GM18502 (cell line): Measurements from ENCODE around the gene UTF1.

Source experiments
- ATAC-seq: cut with Tn5 transposase; IDR thresholded peaks from one replicate; pipeline ENCODE4 v1.9.1; 2021; ENCODE audit warnings: mild to moderate bottlenecking; ENCODE audit not compliant: unreplicated experiment, poor library complexity

Gene UTF1

DNA sequence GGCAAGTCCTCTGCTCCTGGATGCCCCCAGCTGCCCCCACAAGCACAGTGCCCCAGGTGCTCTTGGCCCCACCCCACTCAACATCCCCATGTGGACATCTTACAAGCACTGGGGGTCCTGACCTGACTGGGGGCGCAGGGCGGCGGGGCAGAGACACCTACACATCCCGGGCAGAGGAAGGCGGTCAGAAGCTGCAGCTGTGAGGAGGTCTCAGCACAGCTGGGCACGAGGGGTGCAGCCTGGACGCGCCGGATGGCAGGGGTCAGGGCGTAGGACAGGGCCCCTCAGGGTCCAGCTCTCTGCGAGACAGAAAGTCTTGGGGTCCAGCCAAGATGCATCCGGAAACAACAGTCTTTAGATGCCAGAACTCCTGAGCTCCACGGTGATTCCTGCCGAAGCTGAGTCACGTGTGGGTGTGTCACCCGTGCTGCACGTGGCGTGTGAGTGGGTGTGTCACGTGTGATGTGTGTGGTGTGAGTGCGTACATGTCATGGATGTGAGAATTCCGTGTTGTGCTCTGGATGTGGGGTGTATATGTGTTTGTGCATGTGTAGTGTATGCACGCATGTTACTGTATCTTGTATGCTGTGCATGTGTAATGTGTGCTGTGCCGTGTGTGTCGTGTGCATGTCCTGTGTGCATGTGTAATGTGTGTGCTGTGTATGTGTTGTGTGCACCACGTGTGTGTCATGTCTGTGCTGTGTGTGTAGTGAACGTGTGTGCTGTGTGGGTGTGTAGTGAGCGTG is 12.8 kb downstream of the UTF1 start:
- ATAC-seq = no peak

DNA sequence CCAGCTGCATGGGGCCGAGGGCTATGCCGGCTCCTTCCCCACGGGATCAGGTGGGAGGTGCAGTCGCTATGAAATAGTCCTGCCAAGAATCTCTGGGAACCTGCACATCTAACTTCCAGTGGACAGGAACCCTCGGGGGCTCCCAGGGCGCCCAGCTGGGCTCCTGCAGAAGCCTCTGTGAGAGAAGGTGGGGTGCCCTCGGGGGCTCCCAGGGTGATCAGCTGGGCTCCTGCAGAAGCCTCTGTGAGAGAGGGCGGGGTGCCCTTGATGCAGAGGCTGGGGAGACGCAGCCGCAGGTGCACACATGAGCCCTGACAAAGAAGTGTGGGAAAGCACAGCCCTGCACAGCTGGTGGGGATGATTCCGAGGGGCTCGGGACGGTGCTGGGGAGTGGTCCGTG is 13.6 kb downstream of the UTF1 start:
- no peak for ATAC-seq

DNA sequence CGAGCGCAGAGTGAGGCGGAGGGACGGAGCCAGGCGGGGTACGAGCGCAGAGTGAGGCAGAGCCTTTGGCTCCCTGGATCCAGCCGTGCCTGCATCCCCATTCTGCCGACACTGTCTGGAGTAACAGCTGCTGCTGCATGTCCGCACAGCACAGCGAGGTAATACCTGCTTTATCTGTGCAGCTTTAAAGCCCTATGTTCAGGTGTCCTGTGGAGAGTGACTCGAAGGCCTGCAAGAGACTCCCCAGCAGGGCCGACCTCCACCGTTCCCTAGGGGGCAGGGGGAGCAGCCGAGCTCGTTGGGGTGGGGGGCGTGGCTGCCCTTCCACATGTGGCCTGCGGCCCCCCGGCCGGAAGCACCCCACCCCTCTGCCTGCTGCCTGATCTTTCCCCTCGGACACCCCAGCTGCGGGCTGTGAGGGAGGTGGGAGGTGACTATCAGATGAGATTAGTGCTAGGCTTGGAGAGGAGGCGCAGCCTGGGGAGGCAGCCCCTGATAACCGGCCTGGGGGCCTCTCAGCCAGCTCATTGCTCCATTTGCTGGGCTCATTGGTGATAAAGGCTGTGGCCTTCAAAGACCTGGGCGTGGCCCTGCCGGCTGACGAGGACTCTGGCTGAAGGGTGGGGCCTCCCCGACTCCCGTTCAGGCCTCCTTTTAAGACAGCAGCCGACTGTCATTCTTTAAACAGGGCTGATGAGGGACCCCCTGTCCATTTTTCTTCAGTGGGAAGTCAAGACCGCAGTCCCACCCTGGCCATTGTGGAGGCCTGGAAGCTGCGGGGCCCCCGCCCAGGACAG is 15.6 kb downstream of the UTF1 start:
- no peak for ATAC-seq

DNA sequence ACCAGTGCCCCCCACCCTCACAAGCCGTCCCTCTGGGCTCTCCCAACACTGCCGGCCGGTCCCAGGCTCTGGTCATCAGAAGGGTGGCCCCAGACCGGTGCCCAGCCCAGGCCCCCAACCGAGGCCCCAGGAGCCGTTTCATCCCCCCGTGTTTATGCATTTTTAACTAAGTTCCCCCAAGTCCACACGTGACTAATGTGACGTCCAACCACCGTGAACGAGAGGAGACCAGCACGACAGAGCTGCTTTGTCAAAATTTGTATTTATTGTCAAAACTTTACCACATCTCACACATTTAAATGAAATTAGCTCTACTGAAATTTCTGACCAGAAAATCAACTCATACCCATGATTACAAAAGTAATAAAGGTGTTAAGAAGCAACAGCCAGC is 16.2 kb downstream of the UTF1 start:
- ATAC-seq = no peak

DNA sequence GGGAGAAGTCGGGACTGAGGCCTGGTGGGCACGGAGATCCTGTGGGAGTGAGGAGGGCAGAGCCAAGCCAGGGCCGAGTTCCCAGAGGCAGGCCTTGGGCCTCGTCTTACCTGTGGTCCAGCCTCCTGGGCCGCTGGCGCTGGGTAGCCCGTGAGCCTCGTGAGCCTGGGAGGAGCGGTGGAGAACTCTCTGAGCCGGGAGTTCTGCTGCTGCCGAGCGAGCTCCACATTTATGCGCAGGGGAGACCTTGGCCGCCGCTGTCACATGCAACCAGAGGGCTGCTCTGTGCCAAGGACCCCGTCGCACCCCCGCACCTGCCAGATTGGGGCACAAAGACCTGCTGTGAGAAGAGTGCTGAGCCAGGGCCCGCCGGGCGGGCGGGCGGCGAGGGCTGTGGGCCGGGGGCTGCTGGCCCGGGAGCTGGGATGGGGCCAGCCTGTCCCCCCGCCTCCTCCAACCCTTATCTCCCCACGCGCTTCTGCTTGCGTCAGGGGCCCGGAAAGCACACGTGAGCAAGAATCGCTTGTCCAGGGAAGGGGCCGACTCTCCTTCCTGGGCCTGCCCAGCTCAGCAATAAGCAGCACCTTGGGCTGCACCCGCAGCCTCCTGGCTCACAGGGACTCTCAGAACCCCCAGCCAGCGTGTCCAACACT is 17.8 kb downstream of the UTF1 start:
- ATAC-seq = no peak

DNA sequence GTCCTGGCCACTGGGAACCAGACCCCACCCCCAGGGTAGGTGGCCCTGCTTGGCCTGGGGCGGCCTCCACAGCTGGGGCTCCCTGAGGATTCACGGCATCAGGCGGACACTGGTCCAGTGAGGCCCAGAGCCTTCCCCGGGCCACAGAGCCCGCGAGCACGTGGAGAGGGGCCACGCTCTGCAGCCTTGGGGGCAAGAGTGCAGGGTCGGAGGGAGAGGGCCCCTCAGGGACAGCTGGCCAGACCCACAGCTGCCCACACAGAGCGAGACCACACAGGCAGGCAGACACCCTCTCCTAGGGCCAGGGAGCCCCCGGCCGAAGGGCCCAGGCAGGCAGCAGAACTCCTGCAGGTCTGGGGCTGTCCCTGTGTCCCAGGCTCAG is 18.3 kb downstream of the UTF1 start:
- ATAC-seq = no peak

DNA sequence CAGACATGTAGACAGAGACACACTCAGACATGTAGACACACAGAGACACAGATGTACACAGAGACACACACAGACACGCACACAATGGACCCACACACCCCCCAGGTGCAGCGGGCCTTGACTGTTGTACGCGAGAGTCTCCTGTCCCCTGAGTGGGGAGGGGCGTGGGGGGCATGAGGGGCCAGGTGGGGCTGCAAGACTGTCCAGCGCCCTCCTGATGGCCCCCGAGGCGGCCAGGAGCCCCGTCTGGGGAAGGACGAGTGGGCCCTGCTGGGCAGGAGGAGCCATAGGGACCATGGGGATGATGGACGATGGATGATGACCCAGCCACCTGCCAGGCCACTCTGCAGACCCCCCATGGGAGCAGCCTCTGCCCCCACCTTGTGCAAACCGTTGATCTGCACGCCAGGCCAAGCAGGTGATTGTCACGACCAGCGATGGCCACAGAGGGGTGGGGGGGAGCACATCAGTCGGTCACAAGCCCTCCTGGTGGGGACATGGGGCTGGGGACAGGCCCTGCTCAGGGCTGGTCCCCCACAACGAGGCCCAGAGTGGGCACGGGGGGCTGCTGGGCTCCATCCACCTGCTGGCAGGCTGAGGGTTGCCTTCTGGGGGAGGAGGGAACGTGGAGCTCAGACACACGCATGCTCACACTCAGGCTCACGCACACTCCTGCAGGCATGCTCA is 19.2 kb downstream of the UTF1 start:
- no peak for ATAC-seq

DNA sequence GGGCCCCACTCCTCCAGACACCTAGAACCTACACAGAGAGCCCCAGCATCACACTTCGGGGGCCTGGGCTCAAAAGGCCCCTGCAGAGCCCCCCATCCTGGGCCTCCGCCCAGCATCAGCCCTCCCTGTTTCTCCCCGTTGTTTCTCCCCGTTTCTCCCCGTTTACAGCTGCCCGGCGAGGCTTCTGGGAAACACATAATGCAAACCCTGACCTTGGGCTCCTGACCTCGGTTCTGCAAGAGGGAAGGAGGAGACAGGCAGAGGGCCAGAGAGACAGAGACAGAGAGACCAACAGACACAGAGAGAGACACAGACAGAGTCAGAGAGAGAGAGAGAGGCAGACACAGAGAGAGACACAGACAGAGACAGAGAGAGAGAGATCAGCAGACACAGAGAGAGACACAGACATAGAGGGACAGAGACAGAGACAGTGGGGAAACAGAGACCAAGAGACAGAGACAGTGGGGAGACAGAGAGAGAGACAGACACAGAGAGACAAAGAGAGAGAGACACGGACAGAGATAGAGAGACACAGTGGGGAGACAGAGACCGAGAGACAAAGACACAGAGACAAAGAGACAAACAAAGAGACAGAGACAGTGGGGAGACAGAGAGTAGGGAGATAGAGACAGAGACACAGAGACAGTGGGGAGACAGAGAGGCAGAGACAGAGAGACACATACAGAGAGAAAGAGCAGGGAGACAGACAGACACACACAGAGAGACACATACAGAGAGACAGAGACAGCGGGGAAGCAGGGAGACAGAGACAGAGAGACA is 20.1 kb downstream of the UTF1 start:
- no peak for ATAC-seq

DNA sequence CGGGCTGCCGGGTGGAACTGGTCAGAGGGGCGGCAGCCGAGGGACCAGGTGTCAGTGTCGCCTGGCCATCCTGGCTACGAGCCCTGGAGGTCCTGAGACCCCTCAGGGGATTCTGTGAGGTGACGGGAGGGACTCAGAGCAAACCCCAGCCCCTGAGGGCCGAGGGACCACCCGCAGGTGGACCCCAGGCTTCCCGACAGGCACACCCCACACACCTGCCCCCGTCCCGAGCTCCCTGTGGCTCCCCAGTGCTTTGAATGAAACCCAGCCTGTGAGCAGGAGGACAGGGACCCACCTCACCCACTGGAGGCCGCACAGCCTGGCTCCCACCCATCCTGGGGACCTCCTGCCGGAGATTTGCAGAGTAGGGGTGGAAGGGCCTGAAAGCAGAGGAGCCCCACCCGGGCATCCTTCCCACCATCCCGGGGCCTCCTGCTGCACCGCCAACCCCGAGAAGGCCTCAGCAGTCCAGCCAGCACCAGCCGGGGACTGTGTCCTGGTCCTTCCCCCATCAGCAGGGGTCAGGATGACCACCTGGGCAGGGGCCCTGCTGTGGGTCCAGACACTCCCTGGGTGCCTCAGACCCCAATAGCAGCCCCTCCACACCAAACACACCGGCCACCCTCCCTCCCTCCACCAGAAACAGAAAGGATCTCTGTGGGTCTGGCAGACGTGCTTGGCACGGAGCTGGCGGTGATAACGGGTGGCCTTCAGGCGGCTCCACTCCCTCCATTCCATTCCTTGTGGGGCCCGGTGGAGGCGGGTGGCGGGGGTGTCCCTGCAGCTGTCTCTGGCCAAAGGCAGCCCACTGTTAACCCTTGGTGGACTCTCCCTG is 21.6 kb downstream of the UTF1 start:
- ATAC-seq = no peak

DNA sequence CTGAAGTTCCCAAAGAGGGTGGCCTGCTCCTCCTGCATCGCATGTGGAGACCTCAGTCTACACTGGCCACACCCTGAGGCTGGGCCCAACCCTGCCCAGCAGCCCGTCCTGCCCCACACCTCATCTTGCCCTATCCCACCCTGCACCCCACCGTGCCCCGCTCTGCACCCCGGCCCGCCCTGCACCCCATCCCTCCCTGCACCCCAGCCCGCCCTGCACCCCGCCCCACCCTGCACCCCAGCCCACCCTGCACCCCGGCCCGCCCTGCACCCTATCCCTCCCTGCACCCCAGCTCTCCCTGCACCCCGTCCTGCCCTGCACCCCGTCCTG is 22.2 kb downstream of the UTF1 start:
- ATAC-seq = no peak

DNA sequence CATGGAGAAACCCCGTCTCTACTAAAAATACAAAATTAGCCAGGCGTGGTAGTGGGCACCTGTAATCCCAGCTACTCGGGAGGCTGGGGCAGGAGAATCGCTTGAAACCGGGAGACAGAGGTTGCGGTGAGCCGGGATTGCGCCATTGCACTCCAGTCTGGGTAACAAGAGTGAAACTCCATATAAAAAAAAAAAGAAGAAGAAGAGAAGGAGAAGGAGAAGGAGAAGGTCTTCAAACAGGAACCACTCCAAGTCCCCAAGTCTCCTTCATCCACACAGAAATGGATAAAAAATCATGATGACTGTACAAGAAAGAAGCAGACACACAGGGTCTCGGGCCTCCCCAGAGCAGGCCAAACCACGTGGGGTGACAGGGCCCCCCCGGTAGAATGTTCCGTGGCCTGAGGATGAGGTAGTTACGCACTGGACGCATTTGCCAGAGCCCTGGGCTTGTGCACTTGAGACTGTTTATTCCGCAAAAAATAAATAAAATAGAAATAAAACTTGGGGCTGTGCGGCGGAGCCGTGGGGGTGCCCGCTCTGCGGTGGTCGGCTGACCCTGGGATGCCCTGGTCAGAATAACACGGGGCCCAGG is 23.4 kb downstream of the UTF1 start:
- ATAC-seq = no peak

DNA sequence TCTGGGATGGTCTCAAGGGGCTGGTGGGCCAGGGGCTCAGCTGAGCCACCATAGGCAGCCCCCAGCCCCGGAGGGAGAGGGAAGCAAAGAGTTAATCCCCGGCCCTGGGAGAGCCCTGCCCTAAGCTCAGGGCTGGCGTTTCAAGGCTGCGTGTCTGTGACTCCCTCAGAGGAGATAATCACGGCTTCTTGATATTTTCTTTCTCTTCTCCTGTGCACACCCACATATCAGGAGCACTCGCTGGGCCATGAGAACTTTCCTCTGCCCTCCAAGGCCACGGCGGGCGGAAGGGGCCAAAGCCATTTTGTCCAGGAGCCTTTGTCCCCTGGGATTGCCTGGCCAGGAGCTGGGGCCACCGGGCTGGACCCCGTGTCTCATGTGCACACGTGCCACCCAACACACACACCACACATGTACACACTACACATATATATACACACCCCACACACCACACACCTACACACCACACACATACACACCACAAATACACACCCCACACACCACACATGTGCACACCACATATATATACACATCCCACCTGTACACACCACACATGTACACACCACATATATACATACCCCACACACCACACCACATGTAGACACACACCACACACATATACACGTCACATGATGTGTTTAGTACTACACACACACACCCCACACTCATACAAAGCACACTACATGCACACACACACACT is 24.6 kb downstream of the UTF1 start:
- ATAC-seq = no peak

DNA sequence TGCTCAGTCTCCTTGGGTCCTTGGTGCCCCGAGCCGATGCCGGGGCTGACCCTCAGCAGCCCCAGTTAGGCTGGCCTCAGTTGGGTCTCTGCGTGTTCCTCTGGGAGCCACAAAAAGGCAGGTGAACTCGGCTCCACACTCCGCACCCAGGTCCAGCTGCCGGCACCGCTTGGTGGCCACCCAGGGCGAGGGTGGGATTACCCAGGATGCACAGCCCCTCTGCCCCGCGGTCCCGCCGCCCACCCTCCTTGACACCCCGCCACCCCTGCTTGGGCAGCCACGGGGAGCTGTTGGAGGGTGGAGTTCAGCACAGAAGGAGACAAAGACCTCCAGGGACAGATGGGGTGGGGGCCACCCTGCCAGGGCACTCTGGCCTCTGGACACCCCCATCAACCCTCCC is 25.3 kb downstream of the UTF1 start:
- ATAC-seq = no peak

DNA sequence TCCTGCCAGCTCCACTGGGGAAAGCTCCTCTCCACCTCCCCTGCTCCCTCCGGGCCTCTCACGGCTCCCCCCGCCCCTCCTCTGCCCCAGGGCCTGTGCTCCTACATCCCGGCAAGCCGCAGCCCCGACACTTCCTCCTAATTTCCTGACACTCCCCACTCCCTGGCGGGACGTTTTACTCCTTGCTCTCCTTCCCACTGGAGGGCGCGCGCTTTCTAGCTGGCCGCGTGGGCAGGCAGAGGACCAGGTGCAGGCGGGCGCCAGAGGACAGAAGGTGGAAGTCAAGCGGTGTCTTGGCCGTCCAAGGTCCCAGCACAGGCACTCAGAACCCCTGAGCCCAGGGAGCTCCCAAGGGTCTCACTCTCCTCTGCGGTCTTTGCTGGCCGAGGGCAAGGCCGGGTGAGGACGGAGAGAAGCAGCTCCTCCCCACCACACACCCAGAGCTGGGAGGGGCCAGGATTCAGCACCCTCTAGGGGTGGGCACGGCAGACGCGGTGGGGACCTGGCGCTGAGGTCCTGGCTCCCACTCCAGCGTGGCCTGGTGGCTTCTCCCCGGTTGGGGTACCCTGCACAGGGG is 27.6 kb downstream of the UTF1 start:
- no peak for ATAC-seq

DNA sequence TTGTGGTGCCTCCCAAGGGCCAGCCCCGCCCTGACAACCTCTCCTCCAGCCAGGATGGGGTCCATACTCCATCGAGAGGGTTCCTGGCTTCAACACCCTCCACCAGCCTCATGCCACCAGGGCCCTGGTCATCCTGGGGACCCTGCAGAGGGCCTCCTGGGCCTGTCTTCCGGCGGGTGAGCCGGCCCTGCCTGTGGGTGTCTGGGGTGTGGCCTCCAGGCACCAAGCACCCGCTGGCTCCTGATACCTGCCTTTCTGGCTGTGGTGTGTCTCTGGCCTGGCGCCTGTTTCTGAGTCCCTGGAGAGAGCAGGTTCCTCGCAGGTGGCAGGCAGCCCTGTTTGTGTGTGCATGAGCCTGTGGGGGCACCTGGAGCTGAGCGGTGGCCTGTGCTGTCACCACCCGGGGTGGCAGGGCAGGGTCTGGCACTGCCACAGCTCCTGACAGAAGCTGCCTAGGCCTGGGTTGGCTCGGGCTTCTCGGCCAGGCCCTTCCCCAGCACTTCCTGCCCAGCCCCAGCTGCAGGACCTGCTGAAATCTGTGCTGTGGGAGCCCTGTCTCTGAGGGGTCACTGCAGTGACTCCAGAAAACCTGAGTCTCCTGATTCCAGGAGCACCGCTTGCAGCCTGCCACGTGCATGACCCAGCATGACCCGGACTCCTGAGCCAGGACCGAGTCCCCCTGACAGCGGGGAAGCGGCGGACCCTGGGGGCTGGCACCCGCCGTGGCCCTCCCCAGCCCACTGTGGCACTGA is 28.2 kb downstream of the UTF1 start:
- ATAC-seq = no peak

DNA sequence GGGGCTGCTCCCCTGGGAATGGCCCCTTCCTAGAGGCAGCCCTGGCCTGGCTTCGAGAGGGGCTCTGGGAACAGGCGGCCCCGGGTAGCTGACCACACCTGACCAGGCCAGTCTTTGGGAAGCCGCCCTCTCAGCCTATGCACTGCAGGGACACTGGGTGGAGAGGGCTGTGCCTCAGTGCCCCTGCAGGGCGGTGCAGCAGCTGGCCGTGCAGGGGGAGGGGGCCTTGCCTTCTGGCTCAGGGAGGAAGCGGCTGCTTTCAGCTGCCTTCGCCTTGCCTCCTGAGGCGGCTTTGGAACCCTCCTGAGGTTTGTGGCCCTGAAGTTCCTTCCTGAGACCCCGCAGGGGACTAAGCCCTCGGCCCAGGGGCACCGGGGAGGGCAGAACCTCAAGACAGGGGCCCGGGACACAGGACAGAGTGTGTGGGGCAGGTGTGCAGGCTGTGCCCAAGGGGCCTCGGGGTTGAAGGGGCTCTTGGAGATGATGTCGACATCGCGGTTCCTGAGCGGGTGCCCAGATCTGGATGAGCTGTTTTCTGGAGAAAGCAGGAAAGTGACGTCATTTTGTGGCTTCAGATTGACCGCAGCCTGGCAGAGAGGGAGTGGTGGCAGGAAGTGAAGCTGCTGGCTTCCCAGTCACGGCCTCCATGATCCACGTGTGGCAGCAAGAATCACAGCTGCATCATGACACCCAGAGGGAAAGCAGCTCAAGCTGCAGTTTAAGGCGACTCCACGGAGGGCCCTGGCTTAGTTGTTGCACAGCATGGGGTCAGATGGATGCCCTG is 29.0 kb downstream of the UTF1 start:
- no peak for ATAC-seq

DNA sequence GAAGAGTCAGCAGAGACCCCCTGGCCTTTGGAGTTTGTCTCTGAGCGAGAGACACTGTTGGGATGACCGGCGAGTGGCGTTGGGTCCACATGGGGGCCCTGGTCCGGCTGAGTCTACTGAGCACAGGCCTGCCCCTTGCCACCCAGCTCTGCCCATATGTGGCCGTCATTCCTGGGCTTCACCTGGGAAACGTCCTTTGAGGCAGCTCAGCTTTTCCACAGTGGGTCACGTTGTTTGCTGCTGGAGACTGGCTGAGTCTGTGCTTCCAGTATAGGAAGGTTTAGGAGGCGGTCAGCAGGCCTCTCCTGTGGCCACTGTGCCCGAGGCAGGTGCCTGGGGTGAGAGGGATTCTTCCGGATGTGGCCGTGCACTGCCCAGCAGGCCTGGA is 29.6 kb downstream of the UTF1 start:
- ATAC-seq = no peak
